Measurements from ENCODE around the gene RBM47.

DNA sequence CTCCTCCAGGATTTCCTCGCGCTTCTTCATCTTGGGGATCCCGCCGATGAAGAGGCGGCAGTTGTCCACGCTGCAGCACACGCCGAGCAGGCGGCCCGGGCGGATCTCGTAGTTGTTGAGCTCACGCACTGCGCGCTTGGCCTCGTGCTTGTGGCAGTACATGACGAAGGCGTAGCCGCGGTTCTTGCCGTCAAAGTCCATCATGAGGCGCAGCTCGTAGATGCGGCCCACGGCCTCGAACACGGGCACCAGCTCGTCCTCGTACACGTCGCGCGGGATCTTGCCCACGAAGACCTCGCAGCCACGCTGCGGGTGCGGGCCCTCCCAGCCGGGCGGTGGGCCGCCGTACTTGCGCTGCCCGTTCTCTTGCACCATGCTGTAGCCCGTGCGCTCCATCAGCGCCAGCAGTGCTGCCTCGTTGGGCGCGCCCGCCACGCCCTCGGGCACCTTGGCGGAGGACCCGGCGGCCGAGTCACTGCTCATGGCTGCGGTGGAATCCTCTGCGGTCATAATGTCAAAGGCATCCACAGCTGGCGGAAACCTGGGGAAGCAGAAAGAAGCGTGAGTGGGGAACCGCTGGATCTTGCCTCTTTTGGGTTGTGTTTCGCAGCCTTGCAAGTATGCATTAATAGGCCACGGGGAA, 191.2 kb downstream of the RBM47 start:
- TF ChIP-seq, protein P1, sequence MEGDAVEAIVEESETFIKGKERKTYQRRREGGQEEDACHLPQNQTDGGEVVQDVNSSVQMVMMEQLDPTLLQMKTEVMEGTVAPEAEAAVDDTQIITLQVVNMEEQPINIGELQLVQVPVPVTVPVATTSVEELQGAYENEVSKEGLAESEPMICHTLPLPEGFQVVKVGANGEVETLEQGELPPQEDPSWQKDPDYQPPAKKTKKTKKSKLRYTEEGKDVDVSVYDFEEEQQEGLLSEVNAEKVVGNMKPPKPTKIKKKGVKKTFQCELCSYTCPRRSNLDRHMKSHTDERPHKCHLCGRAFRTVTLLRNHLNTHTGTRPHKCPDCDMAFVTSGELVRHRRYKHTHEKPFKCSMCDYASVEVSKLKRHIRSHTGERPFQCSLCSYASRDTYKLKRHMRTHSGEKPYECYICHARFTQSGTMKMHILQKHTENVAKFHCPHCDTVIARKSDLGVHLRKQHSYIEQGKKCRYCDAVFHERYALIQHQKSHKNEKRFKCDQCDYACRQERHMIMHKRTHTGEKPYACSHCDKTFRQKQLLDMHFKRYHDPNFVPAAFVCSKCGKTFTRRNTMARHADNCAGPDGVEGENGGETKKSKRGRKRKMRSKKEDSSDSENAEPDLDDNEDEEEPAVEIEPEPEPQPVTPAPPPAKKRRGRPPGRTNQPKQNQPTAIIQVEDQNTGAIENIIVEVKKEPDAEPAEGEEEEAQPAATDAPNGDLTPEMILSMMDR (IDR thresholded peaks at IDR 0.05; ENCODE audit: insufficient read depth, low read length, poor library complexity, severe bottlenecking): no peak
- TF ChIP-seq EZH2phosphoT487 (conservative IDR thresholded peaks at IDR 0.05; ENCODE audit: low read length): no peak
